Testis (tissue), 2 donors: ENCODE results near the gene CD300H.

Experiments
- CTCF ChIP-seq, 3 experiments: fragments of 450-650 bp in 2 of 3; fragments of 200-600 bp in 1 of 3; sonication (generic) in 1 of 3; IDR thresholded peaks; one replicate each; pipeline ENCODE4 v1.5.1; 2016 to 2019; ENCODE audit warnings: antibody characterized with exemption in 3 of 3, mild to moderate bottlenecking in 2 of 3, moderate library complexity in 1 of 3
- POLR2A ChIP-seq: fragments of 450-650 bp; IDR thresholded peaks from one replicate; pipeline ENCODE4 v1.6.1; 2017; ENCODE audit warnings: antibody characterized with exemption, mild to moderate bottlenecking, moderate library complexity

GRCh38 chr17:74539281-74539820 is 28.0 kb downstream of the CD300H start:
- TF ChIP-seq CTCF (IDR thresholded peaks at IDR 0.05) (no peak), POLR2A (no peak)
